CD4-positive, alpha-beta memory T cell (primary cell): ENCODE data around the gene CAMTA1. TPM values are rescaled to one million over a fixed set of nuclear protein-coding genes. Genes with fewer than 3 reads are reported as not detected.
A peak's percentile ranks its signal among the peaks of the same experiment; 100 is the strongest.

Source experiments
- CTCF ChIA-PET: fragments of 350-600 bp; sonication (Branson Sonifier 250); formaldehyde crosslinking; loops from one replicate; lab custom pipeline; 2021; ENCODE audit warnings: inconsistent platforms; ENCODE audit not compliant: partially characterized antibody; lab: Charles Lee
- POLR2A ChIA-PET: fragments of 350-600 bp; sonication (Branson Sonifier 250); formaldehyde crosslinking; loops from one replicate; lab custom pipeline; 2021; ENCODE audit not compliant: partially characterized antibody; lab: Charles Lee
- DNase-seq, 5 donors: peaks; one replicate each; pipeline versions ENCODE4 v3.0.0 to v3.0.0-alpha.2; 2020 to 2022; ENCODE audit warnings: mixed read lengths in 1 of 5
- H3K27ac ChIP-seq: one replicate; pipeline ENCODE4 v1.7.0; 2013; ENCODE audit warnings: low read depth, low read length
- H3K27me3 ChIP-seq: 2 replicates; pipeline ENCODE4 v1.7.0; 2013; ENCODE audit warnings: mild to moderate bottlenecking, low read length, moderate library complexity; ENCODE audit not compliant: insufficient read depth
- H3K36me3 ChIP-seq: 2 replicates; pipeline ENCODE4 v1.7.0; 2013; ENCODE audit warnings: mild to moderate bottlenecking, low read length, moderate library complexity; ENCODE audit not compliant: insufficient read depth
- H3K4me1 ChIP-seq: 2 replicates; pipeline ENCODE4 v1.7.0; 2013; ENCODE audit warnings: mild to moderate bottlenecking, low read length, moderate library complexity; ENCODE audit not compliant: insufficient read depth
- H3K4me3 ChIP-seq, 2 donors: one replicate each; pipeline ENCODE4 v1.7.0; 2013; ENCODE audit warnings: low read length in 2 of 2, mild to moderate bottlenecking in 1 of 2
- H3K9me3 ChIP-seq, 2 donors: one replicate each; pipeline ENCODE4 v1.7.0; 2013; ENCODE audit warnings: low read length in 2 of 2, control low read depth in 1 of 2; ENCODE audit not compliant: control insufficient read depth in 1 of 2
- H3K27ac Mint-ChIP-seq, 7 donors: one replicate each; pipeline ENCODE4 v1.8.0; 2020 to 2021; ENCODE audit warnings: mixed read lengths in 7 of 7, mild to moderate bottlenecking in 6 of 7, inconsistent platforms in 3 of 7, moderate library complexity in 3 of 7
- H3K27me3 Mint-ChIP-seq, 2 donors: one replicate each; pipeline ENCODE4 v1.8.0; 2020 to 2021; ENCODE audit warnings: mixed read lengths in 2 of 2
- H3K36me3 Mint-ChIP-seq, 2 donors: one replicate each; pipeline ENCODE4 v1.8.0; 2020 to 2021; ENCODE audit warnings: mixed read lengths in 2 of 2, inconsistent platforms in 1 of 2, mild to moderate bottlenecking in 1 of 2
- H3K4me1 Mint-ChIP-seq, 4 donors: one replicate each; pipeline ENCODE4 v1.8.0; 2020 to 2021; ENCODE audit warnings: mixed read lengths in 4 of 4, mild to moderate bottlenecking in 1 of 4
- H3K4me3 Mint-ChIP-seq, 8 donors: one replicate each; pipeline ENCODE4 v1.8.0; 2020 to 2021; ENCODE audit warnings: mixed read lengths in 8 of 8, mild to moderate bottlenecking in 7 of 8, moderate library complexity in 6 of 8, inconsistent platforms in 3 of 8
- H3K9me3 Mint-ChIP-seq, 8 donors: one replicate each; pipeline ENCODE4 v1.8.0; 2020 to 2021; ENCODE audit warnings: mixed read lengths in 8 of 8, mild to moderate bottlenecking in 5 of 8, inconsistent platforms in 3 of 8, moderate library complexity in 1 of 8
- intact Hi-C: fragments of 100-400 bp; cut with micrococcal nuclease; formaldehyde crosslinking; loops from one replicate; pipeline ENCODE4 v1.15.1; 2023
- polyA plus RNA-seq, 2 donors: library from polyadenylated mRNA; unstranded; fragments of 300-500 nt; fragmentation: Illumina TruSeq; gene quantifications; one replicate each; pipeline ENCODE4 v1.2.3, GENCODE V29; 2021
- total RNA-seq, 2 experiments: library from RNA; stranded (reverse); gene quantifications; one replicate each; pipeline ENCODE4 v1.2.3, GENCODE V29; 2021

Gene CAMTA1
- total and polyA plus RNA-seq, 4 experiments from 2014 or later = 39.1 to 118 (median 59.9) TPM

- Histone ChIP-seq H3K4me1 (no peaks in the 10 kb centered on the region), H3K27me3 (no peaks in the 10 kb centered on the region), H3K36me3 (no peaks in the 10 kb centered on the region), H3K27ac (no peak overlapping the region), H3K4me3 (no peak overlapping the region), H3K9me3 (no peaks in the 10 kb centered on the region)
- ChIA-PET CTCF (no interaction called here), POLR2A (no interaction called here)
- H3K27me3 Mint-ChIP-seq = peaks cover 8 to 11% of the 10 kb centered on the region in 2 donors
- H3K9me3 Mint-ChIP-seq = peaks cover 0 to 4% (median 2%) of the 10 kb centered on the region in 8 donors
- DNase-seq = no peak
- H3K4me1 Mint-ChIP-seq = no peaks in the 10 kb centered on the region
- no peak overlapping the region for H3K27ac Mint-ChIP-seq
- H3K4me3 Mint-ChIP-seq = no peak overlapping the region
- H3K36me3 Mint-ChIP-seq = no peaks in the 10 kb centered on the region
- intact Hi-C loops = no loop called here
These were observed 213.0 kb downstream of the CAMTA1 start for GRCh38 chr1:6998267-6998666.

GRCh38 chr1:6999826-7000225 is 214.6 kb downstream of the CAMTA1 start:
- H3K9me3 ChIP-seq = no peaks in the 10 kb centered on the region
- Mint-ChIP-seq H3K27ac (peak overlapping the region in 1 of 7 donors; percentile 43), H3K4me1 (no peaks in the 10 kb centered on the region), H3K9me3 (peaks cover 0 to 2% (median 0%) of the 10 kb centered on the region in 8 donors), H3K4me3 (no peak overlapping the region), H3K36me3 (no peaks in the 10 kb centered on the region), H3K27me3 (peaks cover 3 to 13% of the 10 kb centered on the region in 2 donors)
- H3K27me3 ChIP-seq = no peaks in the 10 kb centered on the region
- H3K36me3 ChIP-seq = no peaks in the 10 kb centered on the region
- no peaks in the 10 kb centered on the region for H3K4me1 ChIP-seq
- ChIA-PET CTCF (no interaction called here), POLR2A (no interaction called here)
- no peak for DNase-seq
- no peak overlapping the region for H3K27ac ChIP-seq
- intact Hi-C loops = no loop called here
- no peak overlapping the region for H3K4me3 ChIP-seq

- ChIA-PET POLR2A (no interaction called here), CTCF (no interaction called here)
- H3K9me3 ChIP-seq = no peaks in the 10 kb centered on the region
- Mint-ChIP-seq H3K9me3 (peaks cover 0 to 2% (median 0%) of the 10 kb centered on the region in 8 donors), H3K4me1 (no peaks in the 10 kb centered on the region), H3K27ac (no peak overlapping the region), H3K36me3 (no peaks in the 10 kb centered on the region), H3K27me3 (peaks cover 5 to 11% of the 10 kb centered on the region in 2 donors), H3K4me3 (no peak overlapping the region)
- intact Hi-C loops = no loop called here
- no peaks in the 10 kb centered on the region for H3K4me1 ChIP-seq
- DNase-seq = no peak
- H3K4me3 ChIP-seq = no peak overlapping the region
- H3K36me3 ChIP-seq = no peaks in the 10 kb centered on the region
- H3K27ac ChIP-seq = no peak overlapping the region
- H3K27me3 ChIP-seq = no peaks in the 10 kb centered on the region
These were observed 215.5 kb downstream of the CAMTA1 start for GRCh38 chr1:7000720-7001119.

- ChIA-PET POLR2A (no interaction called here), CTCF (no interaction called here)
- Histone ChIP-seq H3K36me3 (no peaks in the 10 kb centered on the region), H3K27me3 (no peaks in the 10 kb centered on the region), H3K4me1 (no peaks in the 10 kb centered on the region), H3K9me3 (no peaks in the 10 kb centered on the region), H3K27ac (no peak overlapping the region), H3K4me3 (no peak overlapping the region)
- Mint-ChIP-seq H3K27me3 (peaks cover 9 to 10% of the 10 kb centered on the region in 2 donors), H3K27ac (no peak overlapping the region), H3K4me1 (no peaks in the 10 kb centered on the region), H3K9me3 (peaks cover 0 to 1% (median 0%) of the 10 kb centered on the region in 8 donors), H3K36me3 (no peaks in the 10 kb centered on the region), H3K4me3 (no peak overlapping the region)
- DNase-seq = no peak
- intact Hi-C loops = no loop called here
These were observed 217.5 kb downstream of the CAMTA1 start for GRCh38 chr1:7002728-7003127.

GRCh38 chr1:7003676-7004075 is 218.4 kb downstream of the CAMTA1 start:
- peaks cover 7 to 10% of the 10 kb centered on the region in 2 donors for H3K27me3 Mint-ChIP-seq
- DNase-seq = no peak
- H3K4me1 Mint-ChIP-seq = no peaks in the 10 kb centered on the region
- peaks cover 0 to 1% (median 0%) of the 10 kb centered on the region in 8 donors for H3K9me3 Mint-ChIP-seq
- Histone ChIP-seq H3K36me3 (no peaks in the 10 kb centered on the region), H3K9me3 (no peaks in the 10 kb centered on the region), H3K4me1 (no peaks in the 10 kb centered on the region), H3K27ac (no peak overlapping the region), H3K4me3 (no peak overlapping the region), H3K27me3 (no peaks in the 10 kb centered on the region)
- no peak overlapping the region for H3K27ac Mint-ChIP-seq
- ChIA-PET CTCF (no interaction called here), POLR2A (no interaction called here)
- H3K36me3 Mint-ChIP-seq = no peaks in the 10 kb centered on the region
- intact Hi-C loops = no loop called here
- no peak overlapping the region for H3K4me3 Mint-ChIP-seq

GRCh38 chr1:7004181-7004580 is 218.9 kb downstream of the CAMTA1 start:
- POLR2A ChIA-PET = no interaction called here
- CTCF ChIA-PET = no interaction called here
- Mint-ChIP-seq H3K4me3 (no peak overlapping the region), H3K36me3 (no peaks in the 10 kb centered on the region), H3K9me3 (peaks cover 0 to 1% (median 0%) of the 10 kb centered on the region in 8 donors), H3K27me3 (peaks cover 7 to 10% of the 10 kb centered on the region in 2 donors), H3K27ac (no peak overlapping the region), H3K4me1 (no peaks in the 10 kb centered on the region)
- intact Hi-C loops = no loop called here
- H3K36me3 ChIP-seq = no peaks in the 10 kb centered on the region
- H3K27me3 ChIP-seq = no peaks in the 10 kb centered on the region
- no peaks in the 10 kb centered on the region for H3K9me3 ChIP-seq
- no peak overlapping the region for H3K27ac ChIP-seq
- H3K4me3 ChIP-seq = no peak overlapping the region
- DNase-seq = no peak
- no peaks in the 10 kb centered on the region for H3K4me1 ChIP-seq

GRCh38 chr1:7005762-7006161 is 220.5 kb downstream of the CAMTA1 start:
- H3K27ac Mint-ChIP-seq = peak overlapping the region in 1 of 7 donors; percentile 30
- CTCF ChIA-PET = no interaction called here
- H3K4me3 Mint-ChIP-seq = no peak overlapping the region
- intact Hi-C loops = no loop called here
- no peaks in the 10 kb centered on the region for H3K4me1 Mint-ChIP-seq
- H3K4me3 ChIP-seq = no peak overlapping the region
- H3K4me1 ChIP-seq = no peaks in the 10 kb centered on the region
- H3K27me3 Mint-ChIP-seq = peaks cover 7 to 10% of the 10 kb centered on the region in 2 donors
- no peaks in the 10 kb centered on the region for H3K27me3 ChIP-seq
- no peaks in the 10 kb centered on the region for H3K36me3 ChIP-seq
- DNase-seq = no peak
- POLR2A ChIA-PET = no interaction called here
- no peaks in the 10 kb centered on the region for H3K9me3 Mint-ChIP-seq
- H3K27ac ChIP-seq = no peak overlapping the region
- H3K36me3 Mint-ChIP-seq = no peaks in the 10 kb centered on the region
- H3K9me3 ChIP-seq = no peaks in the 10 kb centered on the region
